WTC11 (cell line): ENCODE results near the gene SHROOM3. TPM values are rescaled to one million over a fixed set of nuclear protein-coding genes. Genes with fewer than 3 reads are reported as not detected.

Experiments used
- ATAC-seq: fragments of 200-7000 bp; cut with Tn5 transposase; 2 replicates; pipeline ENCODE4 v1.10.0; 2021; ENCODE audit warnings: mild to moderate bottlenecking, moderate library complexity
- CTCF ChIA-PET: fragments of 300-600 bp; sonication (Branson Sonifier 250); formaldehyde crosslinking; loops from one replicate; lab custom pipeline; 2021; ENCODE audit warnings: antibody characterized with exemption; lab: Charles Lee
- POLR2A ChIA-PET: fragments of 350-600 bp; sonication (Branson Sonifier 250); formaldehyde crosslinking; loops from one replicate; lab custom pipeline; 2021; ENCODE audit warnings: antibody characterized with exemption; lab: Charles Lee
- DNase-seq: peaks from one replicate; pipeline ENCODE4 v3.0.0; 2021; ENCODE audit warnings: low spot score
- H3K27ac Mint-ChIP-seq: 2 replicates; pipeline ENCODE4 v1.8.0; 2021; ENCODE audit warnings: mixed read lengths
- H3K27me3 Mint-ChIP-seq: 2 replicates; pipeline ENCODE4 v1.8.0; 2021; ENCODE audit warnings: low read depth, mild to moderate bottlenecking, moderate library complexity, mixed read lengths
- H3K36me3 Mint-ChIP-seq: 2 replicates; pipeline ENCODE4 v1.8.0; 2021; ENCODE audit warnings: mixed read lengths
- H3K4me1 Mint-ChIP-seq: 2 replicates; pipeline ENCODE4 v1.8.0; 2022; ENCODE audit warnings: mixed read lengths
- H3K4me3 Mint-ChIP-seq: 2 replicates; pipeline ENCODE4 v1.8.0; 2021; ENCODE audit warnings: mild to moderate bottlenecking, moderate library complexity, mixed read lengths
- H3K9me3 Mint-ChIP-seq: 2 replicates; pipeline ENCODE4 v1.8.0; 2021; ENCODE audit warnings: mixed read lengths
- ARID4B ChIP-seq: sonication (generic); formaldehyde crosslinking; IDR thresholded peaks from 2 replicates; pipeline ENCODE4 v1.8.0; 2023; ENCODE audit warnings: missing genetic modification reagents, mild to moderate bottlenecking, borderline replicate concordance
- ATF1 ChIP-seq: sonication (generic); formaldehyde crosslinking; IDR thresholded peaks from 2 replicates; pipeline ENCODE4 v1.8.1; 2023; ENCODE audit warnings: mild to moderate bottlenecking, moderate library complexity, missing genetic modification reagents
- ATF2 ChIP-seq: sonication (generic); formaldehyde crosslinking; IDR thresholded peaks from 2 replicates; pipeline ENCODE4 v1.8.1; 2022; ENCODE audit warnings: low read depth, missing genetic modification reagents, borderline replicate concordance
- CDX4 ChIP-seq: fragments of 250-450 bp; sonication (Bioruptor Pico); IDR thresholded peaks from 2 replicates; pipeline ENCODE4 v1.9.0; 2021; ENCODE audit warnings: moderate library complexity, mild to moderate bottlenecking, inconsistent platforms, borderline replicate concordance
- CREM ChIP-seq: sonication (generic); formaldehyde crosslinking; IDR thresholded peaks from 2 replicates; pipeline ENCODE4 v1.8.1; 2022; ENCODE audit warnings: mild to moderate bottlenecking, missing genetic modification reagents, moderate library complexity
- CTCF ChIP-seq: fragments of 200-600 bp; IDR thresholded peaks from 2 replicates; pipeline ENCODE4 v1.8.0; 2022; ENCODE audit warnings: antibody characterized with exemption
- E2F1 ChIP-seq: sonication (generic); formaldehyde crosslinking; IDR thresholded peaks from 2 replicates; pipeline ENCODE4 v1.8.0; 2022; ENCODE audit warnings: mild to moderate bottlenecking, missing genetic modification reagents
- FOXP1 ChIP-seq: sonication (generic); formaldehyde crosslinking; IDR thresholded peaks from 2 replicates; pipeline ENCODE4 v1.8.0; 2022; ENCODE audit warnings: missing genetic modification reagents, mild to moderate bottlenecking, moderate library complexity, borderline replicate concordance
- HMGA2 ChIP-seq: fragments of 250-450 bp; sonication (Bioruptor Pico); IDR thresholded peaks from 2 replicates; pipeline ENCODE4 v1.4.0; 2021; ENCODE audit warnings: mild to moderate bottlenecking, moderate library complexity
- HMGXB4 ChIP-seq: sonication (generic); formaldehyde crosslinking; IDR thresholded peaks from 2 replicates; pipeline ENCODE4 v1.8.1; 2023; ENCODE audit warnings: mild to moderate bottlenecking, moderate library complexity, missing genetic modification reagents
- NR2C2 ChIP-seq: sonication (generic); formaldehyde crosslinking; IDR thresholded peaks from 2 replicates; pipeline ENCODE4 v1.8.0; 2022; ENCODE audit warnings: mild to moderate bottlenecking, missing genetic modification reagents
- NR3C1 ChIP-seq: sonication (generic); formaldehyde crosslinking; conservative IDR thresholded peaks from 2 replicates; pipeline ENCODE4 v1.8.1; 2023; ENCODE audit warnings: low read depth, mild to moderate bottlenecking, missing genetic modification reagents
- SMAD3 ChIP-seq: sonication (generic); formaldehyde crosslinking; IDR thresholded peaks from 2 replicates; pipeline ENCODE4 v1.8.0; 2022; ENCODE audit warnings: missing genetic modification reagents, mild to moderate bottlenecking, borderline replicate concordance
- SOX15 ChIP-seq: fragments of 250-450 bp; sonication (Bioruptor Pico); IDR thresholded peaks from 2 replicates; pipeline ENCODE4 v1.9.0; 2021; ENCODE audit warnings: mild to moderate bottlenecking
- TEAD1 ChIP-seq: sonication (generic); formaldehyde crosslinking; IDR thresholded peaks from 2 replicates; pipeline ENCODE4 v1.8.0; 2022; ENCODE audit warnings: mild to moderate bottlenecking, missing genetic modification reagents
- ZBTB43 ChIP-seq: sonication (generic); formaldehyde crosslinking; IDR thresholded peaks from 2 replicates; pipeline ENCODE4 v1.8.1; 2023; ENCODE audit warnings: mild to moderate bottlenecking, missing genetic modification reagents
- ZNF281 ChIP-seq: sonication (generic); formaldehyde crosslinking; IDR thresholded peaks from 2 replicates; pipeline ENCODE4 v1.8.0; 2023; ENCODE audit warnings: mild to moderate bottlenecking, missing genetic modification reagents
- ZNF396 ChIP-seq: fragments of 250-450 bp; sonication (Bioruptor Pico); IDR thresholded peaks from 2 replicates; pipeline ENCODE4 v1.8.0; 2021; ENCODE audit warnings: mild to moderate bottlenecking, moderate library complexity, borderline replicate concordance
- ZNF416 ChIP-seq: fragments of 250-450 bp; sonication (Bioruptor Pico); IDR thresholded peaks from 2 replicates; pipeline ENCODE4 v1.9.0; 2021; ENCODE audit warnings: mild to moderate bottlenecking, inconsistent platforms
- total RNA-seq: library from RNA; stranded (reverse); gene quantifications from 3 replicates; pipeline ENCODE4 v1.2.3, GENCODE V29; 2021

SHROOM3 gene
- total RNA-seq, 1 experiment from 2014 or later, result 71.9 TPM

GRCh38 chr4:76531597-76531996 is 96.6 kb downstream of the SHROOM3 start:
- POLR2A ChIA-PET, result no interaction called here
- Mint-ChIP-seq H3K36me3 (no peaks in the 10 kb centered on the region), H3K27ac (no peak overlapping the region), H3K4me3 (no peak overlapping the region), H3K4me1 (peaks cover 24% of the 10 kb centered on the region), H3K9me3 (peaks cover 4% of the 10 kb centered on the region), H3K27me3 (no peaks in the 10 kb centered on the region)
- CTCF ChIA-PET, result no interaction called here
- ATAC-seq (no peak), DNase-seq (no peak)
- no peak for TF ChIP-seq ZNF281 (CRISPR knock-in tag)

- Mint-ChIP-seq H3K4me1 (peaks cover 20% of the 10 kb centered on the region), H3K4me3 (no peak overlapping the region), H3K9me3 (peaks cover 4% of the 10 kb centered on the region), H3K27me3 (no peaks in the 10 kb centered on the region), H3K36me3 (no peaks in the 10 kb centered on the region), H3K27ac (no peak overlapping the region)
- CTCF ChIA-PET, result no interaction called here
- POLR2A ChIA-PET, result no interaction called here
- DNase-seq (no peak), ATAC-seq (no peak)
- no peak for TF ChIP-seq SOX15 (CRISPR knock-in tag)
- TF ChIP-seq ATF2 (CRISPR knock-in tag), result no peak
- no peak for TF ChIP-seq FOXP1 (CRISPR knock-in tag)
- TF ChIP-seq HMGXB4 (CRISPR knock-in tag), result no peak
- no peak for TF ChIP-seq CDX4
- TF ChIP-seq CTCF, result no peak
- no peak for TF ChIP-seq TEAD1 (CRISPR knock-in tag)
- no peak for TF ChIP-seq CREM (CRISPR knock-in tag)
- TF ChIP-seq NR3C1 (CRISPR knock-in tag), result no peak
- no peak for TF ChIP-seq ATF1
- TF ChIP-seq ARID4B (CRISPR knock-in tag), result no peak
- TF ChIP-seq E2F1 (CRISPR knock-in tag), result no peak
- no peak for TF ChIP-seq ZNF396
- TF ChIP-seq ZBTB43 (CRISPR knock-in tag), result no peak
- TF ChIP-seq HMGA2 (CRISPR knock-in tag), result no peak
- no peak for TF ChIP-seq NR2C2 (CRISPR knock-in tag)
- TF ChIP-seq SMAD3, result no peak
- no peak for TF ChIP-seq ZNF416 (CRISPR knock-in tag)
Measured at GRCh38 chr4:76532805-76533204, 97.8 kb downstream of the SHROOM3 start.
